GM04504 (cell line): ENCODE results near the gene IGF1R.

ENCODE experiments used
- DNase-seq: peaks from one replicate; pipeline ENCODE4 v3.0.0-alpha.2; 2012; ENCODE audit warnings: low read depth

IGF1R gene

DNA sequence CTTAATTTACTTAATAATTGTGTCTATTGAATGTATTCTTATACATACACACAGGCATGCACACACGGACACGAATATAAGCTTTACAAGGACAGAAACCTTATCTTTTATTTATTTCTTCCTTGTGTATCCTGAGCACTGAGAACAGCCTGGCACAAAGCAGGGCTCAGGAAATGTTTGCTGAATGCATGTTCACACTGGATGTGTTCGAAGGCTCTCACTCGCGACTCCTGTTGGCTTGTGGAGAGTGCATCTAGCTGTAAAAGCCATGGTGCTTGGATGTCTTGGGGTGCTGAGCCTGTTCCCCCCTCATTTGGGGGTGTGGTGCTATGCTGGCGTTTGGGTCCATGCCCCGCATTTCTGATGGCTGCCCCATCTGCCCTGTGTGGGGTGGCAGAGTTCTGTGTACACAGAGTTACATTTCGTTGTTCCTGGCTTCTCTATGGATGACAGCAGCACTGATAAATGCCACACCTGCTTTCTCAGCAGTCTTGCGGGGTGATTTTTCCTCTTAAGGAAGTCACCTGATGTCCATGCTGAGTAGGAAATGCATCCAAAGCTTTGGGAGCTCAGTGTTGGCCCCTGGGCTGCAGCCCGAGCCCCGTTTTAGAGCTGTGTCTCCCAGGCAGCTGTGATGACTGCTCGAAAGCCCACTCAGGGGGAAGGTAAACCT is 148.5 kb downstream of the IGF1R start:
- no peak for DNase-seq

DNA sequence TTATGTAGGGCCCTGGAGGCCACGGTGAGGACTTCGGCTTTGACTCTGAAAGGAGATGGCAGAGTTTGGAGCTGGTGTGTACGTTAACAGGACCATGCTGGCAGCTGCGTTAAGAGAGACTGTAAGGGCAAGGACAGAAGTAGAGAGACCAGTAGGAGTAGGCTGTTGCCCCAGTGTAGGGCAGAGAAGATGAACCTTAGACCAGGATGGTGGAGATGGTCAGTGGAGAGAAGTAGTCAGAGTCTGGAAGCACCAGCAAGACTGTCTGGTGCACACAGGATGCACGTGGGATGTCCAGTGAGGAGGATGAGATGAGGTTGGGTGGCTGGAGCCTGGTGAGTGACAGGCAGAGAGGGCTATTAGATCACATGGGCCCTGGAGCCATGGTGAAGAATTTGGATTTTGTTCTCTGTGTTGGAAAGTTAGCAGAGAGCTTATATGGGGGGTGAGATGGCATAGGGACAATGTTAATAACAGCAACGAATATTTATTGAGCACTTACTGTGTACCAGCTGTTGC is 150.1 kb downstream of the IGF1R start:
- no peak for DNase-seq

DNA sequence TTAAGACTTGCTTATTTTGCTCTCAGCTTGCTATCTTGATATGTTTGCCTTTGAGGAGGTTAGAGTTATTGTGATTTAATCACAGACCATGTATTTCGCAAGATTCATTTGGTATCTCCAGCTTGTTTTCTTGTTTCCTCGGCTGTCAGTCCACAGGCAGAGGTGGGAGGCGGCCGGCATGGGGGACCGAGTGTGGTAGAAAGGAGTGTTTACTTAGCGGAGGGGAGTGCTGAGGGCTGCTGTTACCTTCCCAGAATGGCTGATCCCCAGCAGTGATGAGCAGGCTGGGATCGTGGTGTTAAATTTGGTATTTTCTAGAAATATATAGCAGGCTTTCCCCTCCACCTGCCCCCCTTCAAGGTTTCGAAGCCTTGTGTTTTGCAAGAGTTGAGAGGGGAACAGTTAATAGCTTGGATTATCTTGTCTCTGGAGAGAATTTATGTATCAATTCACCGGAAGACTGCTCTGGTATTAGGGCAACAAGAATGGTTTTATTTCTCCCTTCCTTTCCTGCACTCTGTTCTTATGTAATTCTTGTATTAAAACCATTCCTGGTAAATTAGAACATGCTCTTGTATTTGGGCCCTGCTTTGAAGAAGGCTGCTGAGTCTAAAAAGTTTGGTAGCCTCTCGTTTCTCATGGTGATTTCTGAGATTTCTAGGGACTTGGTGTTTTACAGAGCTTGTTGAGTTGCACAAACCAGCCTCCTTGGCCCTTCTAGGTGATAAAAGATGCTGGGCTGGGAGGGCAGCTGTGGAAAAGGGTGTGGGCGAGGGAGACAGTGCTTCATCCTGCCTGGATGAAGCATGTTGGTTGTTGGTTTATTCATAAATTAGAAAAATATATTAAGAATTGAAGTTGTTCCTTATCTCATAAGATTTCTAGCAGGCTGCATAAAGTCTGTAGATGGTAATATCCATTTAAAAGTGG is 151.4 kb downstream of the IGF1R start:
- no peak for DNase-seq

DNA sequence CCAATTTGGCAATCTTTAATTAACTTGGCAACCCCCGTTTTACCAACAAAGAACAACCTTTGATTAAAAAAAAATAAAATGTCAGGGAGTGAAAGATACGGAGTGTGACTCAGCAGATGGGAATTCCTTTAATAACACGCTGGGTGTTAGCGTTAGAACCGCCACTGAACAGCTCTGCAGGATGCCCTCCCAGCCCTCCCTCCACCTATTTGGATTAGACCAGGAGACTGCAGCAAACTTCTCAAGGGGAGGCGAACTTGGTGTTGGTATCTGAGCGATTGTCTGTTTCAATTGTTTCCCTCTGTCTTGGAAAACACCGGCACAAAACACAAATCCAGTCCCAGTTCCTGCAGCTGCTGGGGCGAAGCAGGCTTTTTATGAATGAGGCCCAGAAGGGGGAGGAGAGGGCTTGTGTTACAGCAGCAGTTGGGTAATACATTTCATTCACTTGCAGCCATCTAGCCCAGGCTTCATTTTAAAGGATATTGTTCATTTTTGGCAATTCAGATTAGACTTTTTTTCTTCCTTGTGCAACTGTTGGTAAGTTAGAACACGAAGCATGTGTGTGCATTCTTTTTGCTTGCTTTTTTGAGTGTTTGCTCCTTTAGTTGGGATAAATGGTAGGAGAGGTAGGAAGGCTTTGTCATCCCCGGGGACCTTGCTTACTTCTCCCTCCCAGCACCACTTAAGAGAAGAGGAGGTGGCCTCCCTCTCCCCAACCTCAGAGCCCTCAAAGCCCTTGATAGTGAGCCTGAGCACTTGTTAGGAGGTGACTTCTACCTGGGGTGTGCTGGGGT is 152.3 kb downstream of the IGF1R start:
- DNase-seq = peak; percentile 62

DNA sequence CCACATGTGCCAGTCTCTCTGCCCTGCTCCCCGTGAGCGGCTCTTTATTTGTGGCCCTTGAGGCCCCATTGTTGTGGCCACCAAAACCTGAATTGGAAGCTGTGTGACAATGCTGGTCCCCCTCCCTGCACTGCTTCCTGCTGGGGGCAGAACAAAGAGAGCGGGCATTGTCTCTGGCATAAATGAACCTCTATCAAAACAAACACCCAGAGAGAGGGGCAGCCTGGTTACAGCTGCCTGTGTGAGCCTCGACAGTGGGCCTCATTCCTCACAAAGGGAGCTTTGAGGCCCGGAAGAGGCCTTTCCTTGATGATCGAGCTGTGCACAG is 152.9 kb downstream of the IGF1R start:
- no peak for DNase-seq

DNA sequence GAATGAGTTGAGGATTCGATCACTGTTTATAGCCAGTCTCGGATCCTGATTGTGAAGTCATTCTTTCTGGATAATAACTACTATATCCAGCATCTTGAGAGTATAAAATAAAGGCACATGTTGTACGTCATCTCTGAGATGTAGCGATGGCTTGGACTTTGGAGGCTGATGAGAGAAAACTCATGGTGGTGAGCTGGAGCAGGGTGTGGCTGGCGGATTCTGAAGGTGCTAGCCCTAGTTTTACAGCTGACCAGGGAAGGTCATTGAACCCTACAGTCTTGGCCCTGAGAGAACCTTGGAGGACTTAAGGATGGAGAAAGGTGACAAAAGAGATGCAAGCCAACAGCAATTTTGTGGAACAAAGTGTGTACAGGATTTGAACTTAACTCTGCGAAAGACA is 153.8 kb downstream of the IGF1R start:
- DNase-seq = no peak

DNA sequence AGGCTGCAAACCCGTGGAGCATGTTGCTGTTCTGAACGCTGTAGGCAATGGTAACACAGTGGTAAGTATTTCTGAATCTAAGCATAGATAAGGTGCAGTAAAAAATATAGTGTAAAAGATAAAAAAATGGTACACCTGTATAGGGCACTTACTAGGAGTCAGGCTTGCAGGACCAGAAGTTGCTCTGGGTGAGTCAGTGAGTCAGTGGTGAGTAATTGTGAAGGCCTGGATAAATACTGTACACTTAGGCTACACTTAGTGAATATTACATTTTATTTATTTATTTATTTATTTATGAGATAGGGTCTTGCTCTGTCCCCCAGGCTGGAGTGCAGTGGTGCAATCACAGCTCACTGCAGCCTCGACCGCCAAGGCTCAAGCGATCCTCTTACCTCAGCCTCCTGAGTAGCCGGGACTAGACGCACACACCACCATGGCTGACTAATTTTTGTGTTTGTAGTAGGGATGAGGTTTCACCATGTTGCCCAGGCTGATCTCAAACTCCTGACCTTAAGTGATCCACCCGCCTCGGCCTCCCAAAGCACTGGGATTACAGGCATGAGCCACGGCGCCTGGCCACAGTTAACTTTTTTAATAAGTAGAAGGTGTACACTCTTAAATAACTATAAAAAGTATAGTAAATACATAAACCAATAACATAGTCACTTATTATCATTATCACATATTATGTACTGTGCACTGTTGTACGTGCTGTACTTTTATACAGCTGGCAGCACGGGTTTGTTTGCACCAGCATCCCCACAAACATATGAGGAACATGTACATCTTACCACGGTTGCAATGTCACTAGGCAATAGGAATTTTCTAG is 155.1 kb downstream of the IGF1R start:
- no peak for DNase-seq

DNA sequence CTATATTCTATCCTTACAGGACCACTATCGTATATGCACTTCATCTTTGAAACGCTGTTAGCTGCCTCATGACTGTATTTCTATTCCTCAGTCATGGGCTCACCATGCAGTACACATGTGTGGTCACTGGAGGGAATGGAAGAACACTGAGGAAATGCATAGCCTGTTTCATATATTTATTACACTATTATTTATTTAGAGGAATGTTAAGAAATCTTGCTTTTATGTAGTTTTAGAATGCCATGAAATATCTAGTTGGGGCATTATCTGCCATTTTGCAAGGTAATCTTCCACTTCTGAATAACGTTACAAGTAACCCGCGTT is 155.7 kb downstream of the IGF1R start:
- DNase-seq = no peak

DNA sequence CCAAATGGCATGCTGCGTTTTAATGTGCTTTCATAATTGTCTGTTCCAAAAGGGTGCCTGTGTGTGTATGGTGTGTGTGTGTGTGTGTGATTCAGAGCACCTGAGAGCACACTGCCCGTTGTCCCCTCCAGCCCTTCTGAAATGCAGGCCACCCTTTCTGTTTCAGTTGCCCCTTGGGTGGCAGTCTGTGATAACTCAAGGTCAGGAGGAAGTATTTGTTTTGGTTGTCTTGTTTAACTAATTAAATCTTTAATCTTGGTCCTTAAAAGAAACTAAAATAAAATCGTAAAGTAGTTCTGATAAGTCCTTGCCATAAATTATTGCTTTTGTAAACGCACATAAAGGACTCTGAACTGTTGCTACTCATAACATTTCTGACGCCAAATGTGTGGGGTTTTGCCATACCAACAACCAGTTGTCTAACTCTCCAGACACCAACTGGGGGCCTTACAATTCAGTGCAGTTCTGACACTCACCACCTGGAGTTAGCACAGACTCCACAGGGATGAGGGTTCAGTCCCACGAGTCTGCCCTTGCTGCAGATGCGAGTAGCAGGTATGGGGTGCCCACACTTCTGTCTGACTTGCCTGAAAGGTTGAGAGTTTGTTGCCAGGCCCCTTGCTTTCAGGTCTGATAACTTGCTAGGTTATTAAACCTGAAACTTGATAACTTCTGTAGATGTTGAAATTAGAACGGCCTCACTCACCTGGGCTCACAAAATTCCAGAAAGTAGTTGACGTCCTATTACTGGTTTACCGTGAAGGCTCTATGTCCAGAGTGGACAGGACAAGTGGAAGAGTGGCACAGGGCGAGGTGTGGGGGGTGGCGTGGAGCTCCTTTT is 157.3 kb downstream of the IGF1R start:
- DNase-seq = no peak

DNA sequence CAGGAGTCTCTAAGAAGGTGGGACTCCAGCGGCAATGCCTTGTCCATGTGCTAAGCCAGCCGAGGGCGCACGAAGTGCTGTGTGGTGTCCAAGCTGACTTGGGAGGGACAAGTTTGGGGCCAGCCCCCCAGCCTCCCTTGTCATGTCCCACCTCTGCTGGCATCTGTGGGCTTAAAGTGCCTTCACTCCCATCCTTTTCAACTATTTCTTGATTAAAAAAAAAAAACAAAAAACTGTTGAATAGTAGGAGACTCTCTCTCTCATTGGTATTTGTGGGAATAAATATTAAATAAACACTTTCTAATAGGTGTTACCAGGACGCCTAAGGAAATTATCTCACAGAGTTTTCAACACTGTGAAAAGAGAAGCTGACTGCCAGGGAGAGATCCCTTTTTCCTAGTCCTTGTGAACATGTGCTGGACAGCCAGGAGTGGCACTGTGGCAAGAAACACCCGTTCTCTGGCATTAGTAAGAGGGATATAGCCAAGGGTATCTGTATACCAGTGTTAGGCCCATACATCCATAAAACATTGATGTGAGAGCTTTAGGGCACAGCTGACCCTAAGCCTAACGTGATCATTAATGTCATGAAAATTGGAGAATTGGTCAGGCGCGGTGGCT is 158.0 kb downstream of the IGF1R start:
- DNase-seq = no peak

DNA sequence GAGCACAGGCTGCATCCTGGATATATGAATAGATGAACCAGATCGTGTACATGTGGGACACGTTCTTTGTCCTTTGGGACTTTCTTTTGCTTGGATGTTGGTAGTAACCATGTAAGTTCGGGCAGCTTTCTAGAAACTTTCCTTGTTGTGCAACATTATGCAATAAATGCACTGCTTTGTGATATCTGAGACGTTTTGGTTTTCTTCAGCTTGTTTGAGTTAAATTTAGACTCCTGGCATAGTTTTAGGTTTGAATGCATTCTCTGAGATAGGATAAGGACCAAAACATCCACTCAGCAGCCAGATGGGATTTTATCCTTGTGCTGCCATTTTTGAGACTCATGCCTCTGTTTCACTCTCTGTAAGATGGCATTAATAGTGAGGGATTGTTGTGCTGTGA is 158.9 kb downstream of the IGF1R start:
- peak; percentile 61 for DNase-seq

DNA sequence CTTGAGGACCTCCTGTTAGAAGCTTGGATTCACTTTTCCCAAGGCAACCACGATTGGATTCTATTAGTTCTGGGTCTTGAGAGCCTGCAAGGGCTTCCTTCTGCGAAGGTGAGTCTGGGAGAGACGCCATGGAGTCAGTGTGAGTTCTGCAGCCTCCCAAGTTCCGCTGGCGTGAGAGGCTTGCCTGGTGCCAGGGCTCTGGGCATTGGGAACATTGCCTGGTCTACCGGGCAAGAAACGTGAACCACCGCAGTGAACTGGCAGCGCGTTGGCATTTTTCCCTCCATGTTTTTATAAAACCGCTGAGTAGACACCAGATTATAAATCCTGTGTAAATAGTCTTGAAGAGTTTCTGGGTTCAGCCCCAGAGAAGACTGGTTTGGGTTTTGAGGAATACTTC is 160.9 kb downstream of the IGF1R start:
- DNase-seq = no peak

DNA sequence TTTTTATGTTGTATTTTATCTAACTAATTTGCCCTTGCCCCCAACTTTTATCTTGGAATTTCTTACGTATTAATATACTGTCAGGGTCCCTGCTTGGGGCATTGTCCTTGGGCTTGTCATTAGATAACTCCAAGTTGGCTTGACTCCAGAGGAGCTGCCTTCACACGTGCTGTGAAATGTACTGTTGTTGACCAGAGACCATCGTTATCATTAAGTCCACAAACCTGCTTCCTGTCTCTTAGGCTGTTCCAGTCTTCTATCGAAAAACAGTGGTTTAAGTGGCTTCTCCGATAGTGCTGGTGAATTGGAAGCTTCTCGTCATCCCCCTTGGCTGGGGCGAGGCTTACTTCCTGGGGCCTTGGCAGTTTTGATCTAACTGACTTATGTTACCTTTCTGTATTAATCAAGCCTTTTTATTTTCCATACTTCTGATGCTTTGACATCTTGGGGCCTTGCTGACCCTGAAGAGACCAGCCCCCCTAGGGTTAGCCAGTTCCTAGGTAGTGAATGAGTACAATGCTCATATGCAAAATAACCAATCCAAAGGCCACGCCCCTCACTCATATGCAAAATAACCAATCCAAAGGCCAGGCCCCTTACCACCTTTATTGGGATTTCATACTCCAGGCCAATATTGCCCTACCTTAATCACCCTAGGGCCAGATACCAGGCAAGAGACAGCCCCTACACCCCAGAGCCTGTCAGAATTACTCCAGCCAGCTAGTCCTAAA is 164.5 kb downstream of the IGF1R start:
- DNase-seq = no peak

DNA sequence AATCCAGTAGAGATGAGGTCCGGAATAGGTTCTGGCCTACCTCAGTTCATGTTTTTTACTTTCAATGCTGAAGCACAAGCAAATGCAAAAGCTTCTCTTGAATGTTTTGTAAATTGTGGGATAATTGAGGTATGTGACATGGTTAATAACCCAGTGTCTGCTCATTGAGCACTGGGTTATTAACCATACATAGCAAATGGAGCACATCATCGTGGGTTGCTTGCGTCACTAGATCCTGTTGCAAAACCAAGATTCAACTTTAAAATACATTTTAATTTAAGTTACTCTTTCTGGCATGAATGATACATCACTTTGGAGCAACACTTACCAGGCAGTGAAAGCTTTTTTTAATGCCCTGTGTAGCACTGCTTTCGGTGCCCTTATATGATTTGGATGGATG is 165.6 kb downstream of the IGF1R start:
- no peak for DNase-seq

DNA sequence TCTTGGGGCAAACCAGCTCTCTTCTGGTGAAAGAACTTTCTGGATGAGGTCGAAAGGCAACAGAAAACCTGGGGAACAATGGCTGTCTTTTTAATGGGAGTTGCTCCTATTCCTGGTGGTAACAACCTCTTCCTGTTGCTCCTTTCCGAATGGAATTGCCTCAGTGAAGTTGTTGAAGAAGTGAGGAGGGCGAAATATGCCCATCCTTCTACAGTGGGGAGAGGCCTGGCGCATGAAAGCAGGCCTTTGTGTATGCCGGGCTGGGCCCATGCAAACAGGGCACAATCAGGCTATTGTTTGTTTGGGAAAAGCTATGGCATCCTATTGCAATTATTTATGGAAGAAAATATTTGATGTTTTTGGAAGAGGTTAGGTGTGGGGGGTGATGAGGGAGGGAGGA is 166.9 kb downstream of the IGF1R start:
- no peak for DNase-seq

DNA sequence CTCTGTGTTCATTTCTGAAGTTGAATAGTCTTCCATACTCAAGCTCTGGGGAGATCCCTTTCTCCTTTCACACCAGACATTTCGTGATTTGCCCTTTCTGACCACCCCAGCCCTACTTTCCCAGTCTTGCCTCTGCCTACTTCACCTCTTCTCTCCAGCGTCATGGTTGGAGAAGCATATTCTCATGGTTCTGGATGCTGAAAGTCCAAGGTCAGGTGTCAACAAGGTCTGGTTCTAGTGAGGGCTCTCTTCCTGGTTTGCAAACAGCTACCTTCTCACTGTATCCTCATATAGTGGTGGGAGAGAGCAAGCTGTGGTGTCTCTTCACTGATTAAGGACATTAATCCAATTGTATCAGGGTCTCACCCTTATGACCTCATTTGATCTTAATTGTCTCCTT is 169.4 kb downstream of the IGF1R start:
- DNase-seq = no peak

DNA sequence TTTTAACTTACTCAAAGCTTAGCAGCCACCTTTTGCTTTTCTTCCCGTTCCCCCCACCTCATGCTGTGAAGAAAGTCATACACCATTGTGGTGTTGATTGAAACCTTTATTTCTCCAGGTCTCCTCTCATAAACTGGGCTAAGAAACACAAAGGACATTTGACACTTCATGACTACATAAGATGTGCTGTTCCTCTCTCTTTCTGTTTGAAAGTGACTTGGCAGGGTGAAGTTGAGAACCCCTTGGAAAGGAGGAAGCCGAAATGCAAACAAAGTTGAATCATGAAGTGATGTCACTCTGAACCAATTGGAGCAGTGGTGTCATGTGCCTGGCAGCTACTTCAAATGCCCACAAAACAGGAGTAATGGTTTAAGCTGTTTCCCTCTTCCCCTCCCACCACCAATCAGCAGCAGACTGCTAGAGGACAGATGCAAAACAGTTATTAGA is 174.7 kb downstream of the IGF1R start:
- peak; percentile 56 for DNase-seq

DNA sequence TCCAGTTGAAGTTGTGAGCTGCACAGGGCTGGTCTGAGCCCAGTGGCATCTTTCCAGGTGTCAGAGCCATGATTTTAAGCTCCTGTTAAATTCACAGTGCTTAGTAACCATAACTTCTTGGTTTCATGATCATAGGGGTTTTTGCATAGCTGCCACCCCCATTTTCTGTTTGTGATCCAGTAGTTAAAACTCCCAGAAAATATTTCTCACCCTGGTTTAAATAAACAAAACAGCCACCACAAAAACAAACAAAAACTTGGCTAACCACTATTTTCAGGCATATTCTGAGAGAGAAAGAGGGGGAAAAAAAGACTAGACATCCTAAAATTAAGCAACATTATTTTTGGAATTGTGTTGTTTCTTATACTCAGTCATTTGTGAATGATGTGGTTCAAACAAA is 175.3 kb downstream of the IGF1R start:
- no peak for DNase-seq

DNA sequence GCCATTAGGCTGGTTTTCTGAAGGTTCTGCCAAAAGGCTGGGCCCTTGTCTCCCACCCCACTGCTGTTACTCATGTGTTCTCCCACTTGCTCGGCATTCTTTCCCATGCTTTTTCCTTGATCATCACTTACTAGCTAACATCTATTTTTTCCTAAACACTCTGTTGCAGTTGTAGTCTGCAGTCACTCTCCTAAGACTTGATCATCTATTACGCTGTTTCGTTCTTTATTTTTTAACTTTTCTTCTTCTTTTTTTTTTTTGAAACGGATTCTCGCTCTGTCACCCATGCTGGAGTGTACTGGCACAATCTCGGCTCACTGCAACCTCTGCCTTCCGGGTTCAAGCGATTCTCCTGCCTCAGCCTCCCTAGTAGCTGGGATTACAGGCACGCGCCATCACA is 176.3 kb downstream of the IGF1R start:
- DNase-seq = no peak

DNA sequence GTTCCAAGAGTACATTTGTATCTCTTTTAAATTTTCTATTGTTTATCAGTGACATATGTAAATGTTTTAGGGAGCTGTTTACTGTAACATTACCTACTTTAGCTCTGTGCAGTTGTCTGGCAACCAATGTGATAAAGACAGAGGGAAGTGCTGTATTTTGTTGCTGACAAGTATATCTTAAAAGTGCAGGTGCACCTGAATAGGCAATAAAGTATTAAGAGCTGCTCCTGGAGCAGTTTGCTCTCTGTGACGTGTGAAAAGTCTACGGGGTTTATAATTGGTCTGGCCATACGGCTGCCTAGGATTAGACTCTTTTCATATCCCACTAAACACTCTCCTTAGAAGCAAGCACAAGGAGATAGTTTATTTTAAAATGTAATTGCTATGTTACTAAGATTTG is 178.3 kb downstream of the IGF1R start:
- DNase-seq = no peak
